Peyer's patch (tissue), 4 donors: ENCODE results near the gene FFAR4. TPM values are rescaled to one million over a fixed set of nuclear protein-coding genes. Genes with fewer than 3 reads are reported as not detected.

Experiments used
- DNase-seq, 3 donors: peaks; one replicate each; pipeline ENCODE4 v3.0.0-alpha.2; 2017 to 2019
- H3K27ac ChIP-seq, 4 donors: fragments of 200-600 bp; sonication (generic); one replicate each; pipeline ENCODE4 v1.5.1; 2016 to 2019
- H3K27me3 ChIP-seq, 2 donors: fragments of 200-600 bp; sonication (generic); one replicate each; pipeline ENCODE4 v1.5.1; 2019
- H3K36me3 ChIP-seq, 3 donors: fragments of 200-600 bp; sonication (generic); one replicate each; pipeline ENCODE4 v1.5.1; 2016 to 2019
- H3K4me1 ChIP-seq, 4 donors: fragments of 200-600 bp; sonication (generic); one replicate each; pipeline ENCODE4 v1.5.1; 2016 to 2019
- H3K4me3 ChIP-seq, 4 donors: fragments of 200-600 bp; sonication (generic); 1 replicate in 3 of 4; 2 replicates in 1 of 4; pipeline ENCODE4 v1.5.1; 2016 to 2019; ENCODE audit warnings: mild to moderate bottlenecking in 1 of 4
- H3K9me3 ChIP-seq, 4 donors: fragments of 200-600 bp; sonication (generic); one replicate each; pipeline ENCODE4 v1.5.1; 2016 to 2019; ENCODE audit warnings: mild to moderate bottlenecking in 1 of 4
- POLR2A ChIP-seq, 2 donors: fragments of 450-650 bp; IDR thresholded peaks; one replicate each; pipeline ENCODE4 v1.5.1; 2017; ENCODE audit warnings: antibody characterized with exemption in 2 of 2, mild to moderate bottlenecking in 2 of 2, moderate library complexity in 2 of 2
- total RNA-seq, 4 donors: library from RNA; depleted of rRNA; stranded (reverse); fragments of >200 nt; gene quantifications; one replicate each; pipeline ENCODE4 v1.1.0, GENCODE V29; 2016
- TF ChIP-seq, protein P1 (sequence below), 6 experiments: fragments of 450-650 bp in 4 of 6; fragments of 200-600 bp in 2 of 6; sonication (generic) in 1 of 6; IDR thresholded peaks; one replicate each; pipeline ENCODE4 v1.5.1; 2017 to 2019; ENCODE audit warnings: antibody characterized with exemption in 6 of 6, mild to moderate bottlenecking in 3 of 6, moderate library complexity in 1 of 6

The FFAR4 gene
- total RNA-seq, 4 donors from 2014 or later = 0.80 to 2.5 (median 2.3) TPM; not detected in 1

GRCh38 chr10:93591065-93591808, 24.8 kb downstream of the FFAR4 start:
- peak in 1 of 3 donors; percentile 78 for DNase-seq
- no peaks in the 10 kb centered on the region for H3K27me3 ChIP-seq
- no peak for TF ChIP-seq POLR2A (IDR thresholded peaks at IDR 0.05)
- TF ChIP-seq, protein P1, sequence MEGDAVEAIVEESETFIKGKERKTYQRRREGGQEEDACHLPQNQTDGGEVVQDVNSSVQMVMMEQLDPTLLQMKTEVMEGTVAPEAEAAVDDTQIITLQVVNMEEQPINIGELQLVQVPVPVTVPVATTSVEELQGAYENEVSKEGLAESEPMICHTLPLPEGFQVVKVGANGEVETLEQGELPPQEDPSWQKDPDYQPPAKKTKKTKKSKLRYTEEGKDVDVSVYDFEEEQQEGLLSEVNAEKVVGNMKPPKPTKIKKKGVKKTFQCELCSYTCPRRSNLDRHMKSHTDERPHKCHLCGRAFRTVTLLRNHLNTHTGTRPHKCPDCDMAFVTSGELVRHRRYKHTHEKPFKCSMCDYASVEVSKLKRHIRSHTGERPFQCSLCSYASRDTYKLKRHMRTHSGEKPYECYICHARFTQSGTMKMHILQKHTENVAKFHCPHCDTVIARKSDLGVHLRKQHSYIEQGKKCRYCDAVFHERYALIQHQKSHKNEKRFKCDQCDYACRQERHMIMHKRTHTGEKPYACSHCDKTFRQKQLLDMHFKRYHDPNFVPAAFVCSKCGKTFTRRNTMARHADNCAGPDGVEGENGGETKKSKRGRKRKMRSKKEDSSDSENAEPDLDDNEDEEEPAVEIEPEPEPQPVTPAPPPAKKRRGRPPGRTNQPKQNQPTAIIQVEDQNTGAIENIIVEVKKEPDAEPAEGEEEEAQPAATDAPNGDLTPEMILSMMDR (IDR thresholded peaks at IDR 0.05) = no peak
- peaks cover 0 to 14% (median 0%) of the 10 kb centered on the region in 4 donors for H3K4me1 ChIP-seq
- H3K9me3 ChIP-seq = no peaks in the 10 kb centered on the region
- no peak overlapping the region for H3K4me3 ChIP-seq
- no peaks in the 10 kb centered on the region for H3K36me3 ChIP-seq
- peak overlapping the region in 1 of 4 donors; percentile 49 for H3K27ac ChIP-seq

- Histone ChIP-seq H3K4me1 (peaks cover 0 to 14% (median 0%) of the 10 kb centered on the region in 4 donors), H3K27ac (no peak overlapping the region), H3K4me3 (no peak overlapping the region), H3K9me3 (no peaks in the 10 kb centered on the region), H3K36me3 (no peaks in the 10 kb centered on the region), H3K27me3 (no peaks in the 10 kb centered on the region)
- TF ChIP-seq, protein P1 (IDR thresholded peaks at IDR 0.05) = no peak
- TF ChIP-seq POLR2A (IDR thresholded peaks at IDR 0.05) = no peak
- DNase-seq = no peak
Measured at GRCh38 chr10:93593254-93593653, 26.8 kb downstream of the FFAR4 start.

GRCh38 chr10:93593749-93594148, 27.3 kb downstream of the FFAR4 start:
- H3K27ac ChIP-seq = no peak overlapping the region
- no peaks in the 10 kb centered on the region for H3K27me3 ChIP-seq
- TF ChIP-seq, protein P1 (IDR thresholded peaks at IDR 0.05) = no peak
- no peak for TF ChIP-seq POLR2A (IDR thresholded peaks at IDR 0.05)
- no peaks in the 10 kb centered on the region for H3K36me3 ChIP-seq
- no peak overlapping the region for H3K4me3 ChIP-seq
- DNase-seq = no peak
- no peaks in the 10 kb centered on the region for H3K9me3 ChIP-seq
- H3K4me1 ChIP-seq = peaks cover 0 to 14% (median 0%) of the 10 kb centered on the region in 4 donors

- Histone ChIP-seq H3K4me3 (no peak overlapping the region), H3K27me3 (no peaks in the 10 kb centered on the region), H3K27ac (no peak overlapping the region), H3K9me3 (no peaks in the 10 kb centered on the region), H3K4me1 (peaks cover 0 to 14% (median 0%) of the 10 kb centered on the region in 4 donors), H3K36me3 (no peaks in the 10 kb centered on the region)
- no peak for DNase-seq
- no peak for TF ChIP-seq POLR2A (IDR thresholded peaks at IDR 0.05)
- TF ChIP-seq, protein P1 (IDR thresholded peaks at IDR 0.05) = no peak
Measured at GRCh38 chr10:93594518-93594917, 28.1 kb downstream of the FFAR4 start.

DNA sequence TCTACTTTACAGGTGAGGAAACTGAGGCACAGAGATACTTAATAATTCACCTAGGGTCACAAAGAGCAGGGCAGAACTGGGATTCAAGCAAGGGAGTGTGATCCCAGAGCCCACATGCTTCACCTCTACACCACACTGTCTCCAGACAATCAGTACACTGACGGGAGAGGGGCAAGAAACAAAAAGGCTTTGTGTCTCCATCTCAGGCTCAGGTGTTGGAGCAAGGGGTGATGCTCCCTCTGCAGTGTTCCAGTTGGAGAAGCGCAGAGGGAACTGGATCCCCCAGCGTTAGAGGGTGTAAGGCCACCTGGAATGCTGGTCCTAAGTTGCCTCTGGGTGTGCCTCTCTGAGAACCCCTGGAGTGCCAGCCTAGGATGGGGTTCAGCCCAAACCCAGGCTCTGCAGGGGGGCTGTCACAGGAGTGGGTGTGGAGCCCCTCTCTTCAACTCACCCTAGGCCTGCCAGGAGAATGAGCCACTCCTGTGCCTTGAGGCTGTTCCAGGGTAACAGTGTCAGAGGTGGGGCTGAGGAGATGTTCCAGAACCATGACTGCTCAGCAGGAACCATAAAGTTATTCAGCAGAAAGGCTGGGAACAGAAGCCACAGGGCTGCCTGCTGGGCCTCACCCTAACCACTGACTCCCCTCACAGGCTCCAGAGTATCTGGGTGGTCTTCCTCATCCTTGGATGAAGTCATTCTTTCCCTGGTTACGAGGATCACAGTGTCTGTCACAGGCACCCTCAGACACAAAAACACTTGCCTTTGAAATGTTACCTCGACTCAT, 29.1 kb downstream of the FFAR4 start:
- Histone ChIP-seq H3K4me1 (peaks cover 0 to 17% (median 0%) of the 10 kb centered on the region in 4 donors), H3K9me3 (no peaks in the 10 kb centered on the region), H3K4me3 (no peak overlapping the region), H3K27me3 (no peaks in the 10 kb centered on the region), H3K27ac (no peak overlapping the region), H3K36me3 (no peaks in the 10 kb centered on the region)
- DNase-seq = no peak
- TF ChIP-seq, protein P1 (IDR thresholded peaks at IDR 0.05) = no peak
- TF ChIP-seq POLR2A (IDR thresholded peaks at IDR 0.05) = no peak
